PFSK-1 (cell line): ENCODE results near the gene PPIL4.

ENCODE experiments used
- FOXP2 ChIP-seq: optimal IDR thresholded peaks from 2 replicates; pipeline ENCODE3; 2011; ENCODE audit warnings: borderline replicate concordance, control low read depth, inconsistent platforms; ENCODE audit not compliant: insufficient read depth; ENCODE audit errors: extremely low read length, extremely low read depth
- POLR2AphosphoS5 ChIP-seq: IDR thresholded peaks from 2 replicates; pipeline ENCODE4 v1.6.1; 2012; ENCODE audit warnings: low read depth, mild to moderate bottlenecking, control low read depth, low read length, moderate library complexity
- SIN3A ChIP-seq: IDR thresholded peaks from 2 replicates; pipeline ENCODE4 v1.6.1; 2012; ENCODE audit warnings: mild to moderate bottlenecking, low read length, moderate library complexity, borderline replicate concordance; ENCODE audit not compliant: insufficient read depth
- TAF1 ChIP-seq: IDR thresholded peaks from 2 replicates; pipeline ENCODE4 v1.6.1; 2012; ENCODE audit warnings: low read length, control low read depth, borderline replicate concordance; ENCODE audit not compliant: insufficient read depth
- TF ChIP-seq, protein P1 (sequence below), 2 experiments: IDR thresholded peaks; 2 replicates each; pipeline versions ENCODE4 v1.6.1 to v1.8.0; 2011 to 2012; ENCODE audit warnings: low read depth in 2 of 2, low read length in 2 of 2, control low read depth in 1 of 2, inconsistent platforms in 1 of 2, mild to moderate bottlenecking in 1 of 2, moderate library complexity in 1 of 2; ENCODE audit not compliant: insufficient read depth in 1 of 2

The PPIL4 gene

DNA sequence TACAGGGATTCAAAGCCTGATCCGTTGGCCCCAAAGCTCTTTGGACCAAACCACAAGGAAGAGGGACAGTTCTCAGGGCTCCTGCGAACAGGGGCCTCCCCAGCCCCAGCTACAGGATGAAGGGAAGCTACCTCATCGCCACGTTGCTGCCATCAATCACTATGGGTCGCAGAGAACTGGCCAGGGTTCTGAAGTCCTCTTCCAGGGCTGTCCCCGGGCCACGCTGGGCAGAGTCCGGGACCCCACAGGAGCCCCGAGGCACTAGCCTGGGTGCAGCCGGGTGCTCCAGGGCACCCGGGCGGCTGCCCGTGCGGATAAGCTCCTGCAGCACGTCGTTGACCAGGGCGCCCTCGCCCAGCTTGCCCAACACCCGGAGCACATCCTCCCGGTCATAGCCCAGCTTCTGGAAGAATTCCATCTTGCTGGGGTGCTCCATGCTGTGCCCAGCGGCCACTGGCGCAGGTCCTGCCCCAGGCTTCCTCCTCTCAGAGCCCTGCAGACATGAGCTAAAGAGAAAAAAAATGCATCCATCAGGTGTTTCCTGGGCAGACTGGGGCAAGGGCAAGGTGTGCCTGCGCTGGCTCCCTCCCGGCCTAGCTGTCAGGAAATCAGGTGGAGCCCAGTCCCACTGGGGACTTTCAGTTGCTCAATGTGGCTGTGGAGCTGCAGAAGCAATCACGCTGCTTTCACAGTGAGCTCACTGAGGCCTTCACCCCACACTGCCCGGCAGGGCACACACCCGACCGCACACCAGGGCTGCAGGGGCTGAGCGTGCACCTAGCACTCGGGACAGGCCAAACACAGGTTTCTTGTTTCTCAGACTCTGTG is 71.5 kb downstream of the PPIL4 start:
- TF ChIP-seq FOXP2: no peak
- TF ChIP-seq, protein P1, sequence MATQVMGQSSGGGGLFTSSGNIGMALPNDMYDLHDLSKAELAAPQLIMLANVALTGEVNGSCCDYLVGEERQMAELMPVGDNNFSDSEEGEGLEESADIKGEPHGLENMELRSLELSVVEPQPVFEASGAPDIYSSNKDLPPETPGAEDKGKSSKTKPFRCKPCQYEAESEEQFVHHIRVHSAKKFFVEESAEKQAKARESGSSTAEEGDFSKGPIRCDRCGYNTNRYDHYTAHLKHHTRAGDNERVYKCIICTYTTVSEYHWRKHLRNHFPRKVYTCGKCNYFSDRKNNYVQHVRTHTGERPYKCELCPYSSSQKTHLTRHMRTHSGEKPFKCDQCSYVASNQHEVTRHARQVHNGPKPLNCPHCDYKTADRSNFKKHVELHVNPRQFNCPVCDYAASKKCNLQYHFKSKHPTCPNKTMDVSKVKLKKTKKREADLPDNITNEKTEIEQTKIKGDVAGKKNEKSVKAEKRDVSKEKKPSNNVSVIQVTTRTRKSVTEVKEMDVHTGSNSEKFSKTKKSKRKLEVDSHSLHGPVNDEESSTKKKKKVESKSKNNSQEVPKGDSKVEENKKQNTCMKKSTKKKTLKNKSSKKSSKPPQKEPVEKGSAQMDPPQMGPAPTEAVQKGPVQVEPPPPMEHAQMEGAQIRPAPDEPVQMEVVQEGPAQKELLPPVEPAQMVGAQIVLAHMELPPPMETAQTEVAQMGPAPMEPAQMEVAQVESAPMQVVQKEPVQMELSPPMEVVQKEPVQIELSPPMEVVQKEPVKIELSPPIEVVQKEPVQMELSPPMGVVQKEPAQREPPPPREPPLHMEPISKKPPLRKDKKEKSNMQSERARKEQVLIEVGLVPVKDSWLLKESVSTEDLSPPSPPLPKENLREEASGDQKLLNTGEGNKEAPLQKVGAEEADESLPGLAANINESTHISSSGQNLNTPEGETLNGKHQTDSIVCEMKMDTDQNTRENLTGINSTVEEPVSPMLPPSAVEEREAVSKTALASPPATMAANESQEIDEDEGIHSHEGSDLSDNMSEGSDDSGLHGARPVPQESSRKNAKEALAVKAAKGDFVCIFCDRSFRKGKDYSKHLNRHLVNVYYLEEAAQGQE (IDR thresholded peaks at IDR 0.05; ENCODE audit: insufficient read depth in 1 of 2, low read depth in 2 of 2, low read length in 2 of 2): peak; percentile 62 to 84
- TF ChIP-seq TAF1: no peak
- TF ChIP-seq SIN3A: no peak

DNA sequence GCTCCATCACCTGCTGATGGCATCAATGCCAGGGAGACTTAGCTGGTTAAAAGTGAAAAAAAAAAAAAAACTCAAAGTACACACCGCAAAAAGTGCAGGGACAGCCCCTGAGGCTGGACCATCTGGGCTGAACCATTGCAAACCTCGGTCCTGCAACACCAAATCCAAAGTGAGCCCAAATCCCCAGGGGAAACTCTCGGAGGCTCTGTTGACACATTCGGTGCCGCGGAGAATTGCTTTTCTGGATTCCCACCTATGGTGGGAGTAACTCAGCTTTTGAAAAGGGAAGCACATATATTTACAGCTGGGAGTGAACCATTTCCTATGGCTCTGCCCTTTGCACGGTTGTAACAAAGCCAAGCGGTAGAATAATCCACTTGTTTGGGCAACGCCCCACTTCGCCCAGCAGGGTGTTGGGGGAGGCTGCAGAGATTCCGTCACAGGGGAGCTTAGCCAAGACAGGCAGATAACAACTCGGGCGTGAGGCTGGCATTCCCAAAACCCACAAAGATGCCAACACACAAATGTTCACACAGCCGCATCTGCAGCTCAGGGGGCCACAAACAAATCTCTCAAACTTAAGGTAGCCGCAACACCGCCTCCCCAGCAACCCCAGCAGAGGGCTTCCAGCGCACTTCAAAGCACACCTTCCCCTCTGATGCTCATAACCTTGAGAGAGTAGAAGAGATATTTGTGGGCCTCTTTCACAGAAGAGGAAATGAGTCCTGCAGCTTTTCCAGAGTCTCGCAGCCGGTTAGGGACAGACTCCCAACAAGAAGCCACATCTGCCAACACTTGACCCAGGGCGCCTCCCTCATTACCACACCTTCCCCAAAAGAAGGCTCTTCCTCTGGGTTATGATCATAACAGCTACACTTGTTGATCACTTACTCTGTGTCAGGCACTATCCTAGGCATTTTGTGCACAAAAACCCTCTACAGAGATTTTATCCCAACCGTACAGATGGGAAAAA is 72.5 kb downstream of the PPIL4 start:
- TF ChIP-seq, protein P1 (IDR thresholded peaks at IDR 0.05; ENCODE audit: insufficient read depth in 1 of 2, low read depth in 2 of 2, low read length in 2 of 2): no peak
- TF ChIP-seq TAF1 (no peak), SIN3A (no peak), FOXP2 (no peak), POLR2AphosphoS5 (no peak)

DNA sequence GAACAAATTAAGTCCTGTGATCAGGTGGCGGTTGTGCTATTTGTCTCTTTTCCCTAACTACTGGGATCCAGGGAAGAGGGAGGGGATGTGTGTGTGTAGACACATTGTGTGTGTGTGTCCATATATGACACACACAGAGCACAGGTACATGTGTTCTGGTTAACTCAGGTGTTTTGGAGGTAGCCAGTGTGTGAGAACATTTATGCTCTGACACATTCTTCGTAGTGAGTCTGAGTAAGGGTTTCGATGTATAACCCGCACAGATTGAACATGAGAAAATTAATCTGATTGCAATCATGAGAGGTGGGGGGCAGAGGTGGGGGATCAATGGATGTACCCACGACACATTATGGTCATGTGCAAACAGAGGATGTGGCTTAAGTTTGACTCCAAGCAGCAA is 73.6 kb downstream of the PPIL4 start:
- no peak for TF ChIP-seq FOXP2
- no peak for TF ChIP-seq TAF1
- TF ChIP-seq POLR2AphosphoS5: no peak
- no peak for TF ChIP-seq SIN3A
- TF ChIP-seq, protein P1 (IDR thresholded peaks at IDR 0.05; ENCODE audit: insufficient read depth in 1 of 2, low read depth in 2 of 2, low read length in 2 of 2): no peak

DNA sequence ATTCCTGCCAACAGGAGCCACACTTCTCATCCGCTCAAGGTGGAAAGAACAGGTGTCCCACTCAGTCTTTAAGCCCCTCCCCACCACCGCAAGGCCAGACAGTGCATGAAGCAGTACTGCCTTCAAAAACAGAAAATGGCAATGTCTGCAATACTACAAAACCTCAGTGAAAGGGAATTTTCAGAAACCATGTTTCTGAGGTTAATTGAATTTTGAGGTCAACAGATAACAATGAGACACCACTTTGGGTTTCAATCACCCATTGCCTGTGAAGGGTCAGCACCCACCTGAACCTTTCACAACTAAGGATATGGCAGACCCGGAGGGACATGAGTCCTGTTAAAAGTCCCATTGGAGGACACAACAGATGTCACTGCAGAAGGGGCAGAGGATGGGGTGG is 74.0 kb downstream of the PPIL4 start:
- TF ChIP-seq, protein P1 (IDR thresholded peaks at IDR 0.05; ENCODE audit: insufficient read depth in 1 of 2, low read depth in 2 of 2, low read length in 2 of 2): no peak
- TF ChIP-seq FOXP2 (no peak), POLR2AphosphoS5 (no peak), TAF1 (no peak), SIN3A (no peak)
